Large intestine (tissue), 3 donors: ENCODE data around the gene HPSE. TPM values are rescaled to one million over a fixed set of nuclear protein-coding genes. Genes with fewer than 3 reads are reported as not detected.
"Not testable (repeated sequence)": the region's sequence is repeated elsewhere in the genome, so short reads cannot be mapped to it uniquely, and the experiment has no call there.

ENCODE experiments used
- DNase-seq, 2 donors: peaks; one replicate each; pipeline versions ENCODE4 v3.0.0 to v3.0.0-alpha.2; 2013
- H3K27ac ChIP-seq: one replicate; pipeline ENCODE4 v1.5.1; 2013; ENCODE audit warnings: low read length
- H3K27me3 ChIP-seq: 2 replicates; pipeline ENCODE4 v1.6.1; 2013; ENCODE audit warnings: low read length; ENCODE audit not compliant: control insufficient read depth, insufficient read depth
- H3K36me3 ChIP-seq: 2 replicates; pipeline ENCODE4 v1.6.1; 2013; ENCODE audit warnings: low read length; ENCODE audit not compliant: control insufficient read depth, insufficient read depth
- H3K4me1 ChIP-seq: one replicate; pipeline ENCODE4 v1.6.1; 2013; ENCODE audit warnings: low read length; ENCODE audit not compliant: control insufficient read depth, insufficient read depth
- H3K4me3 ChIP-seq: one replicate; pipeline ENCODE4 v1.5.1; 2013; ENCODE audit warnings: low read length
- H3K9me3 ChIP-seq: one replicate; pipeline ENCODE4 v1.6.1; 2013; ENCODE audit warnings: mild to moderate bottlenecking, low read depth, low read length, moderate library complexity; ENCODE audit not compliant: control insufficient read depth
- WGBS: methylation state at CpG from one replicate; pipeline ENCODE4 v1.1.5; 2013; ENCODE audit warnings: low lambda C conversion rate; ENCODE audit not compliant: insufficient coverage; 5-methylcytosine and 5-hydroxymethylcytosine counted together
- polyA plus RNA-seq: library from polyadenylated mRNA; unstranded; fragments of 120-200 nt; gene quantifications from one replicate; pipeline ENCODE4 v1.2.1, GENCODE V29; 2013

Gene HPSE
- polyA plus RNA-seq, 1 donor = 2.3 TPM

DNA sequence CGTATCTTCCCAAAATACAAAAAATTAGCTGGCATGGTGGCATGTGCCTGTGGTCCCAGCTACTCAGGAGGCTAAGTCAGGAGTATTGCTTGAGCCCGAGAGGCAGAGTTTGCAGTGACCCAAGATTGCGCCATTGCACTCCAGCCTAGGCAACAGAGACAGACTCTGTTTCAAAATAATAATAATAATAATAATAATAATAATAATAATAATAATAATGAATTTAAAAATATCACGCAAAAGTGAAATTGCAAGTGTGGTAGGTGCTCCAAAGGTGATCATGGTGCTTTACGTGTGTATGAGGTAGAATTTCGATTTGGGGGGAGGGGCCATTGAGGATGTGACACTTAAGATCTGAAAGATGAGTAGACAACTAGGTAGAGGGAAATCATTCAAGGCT, 4.9 kb upstream of the HPSE start:
- Histone ChIP-seq H3K27ac (no peak overlapping the region), H3K27me3 (peaks cover 14% of the 10 kb centered on the region), H3K4me1 (peaks cover 5% of the 10 kb centered on the region), H3K36me3 (no peaks in the 10 kb centered on the region), H3K4me3 (no peak overlapping the region), H3K9me3 (peaks cover 10% of the 10 kb centered on the region)
- DNase-seq = no peak
- WGBS = 67% methylated on average over 3 of the region's 6 CpGs

DNA sequence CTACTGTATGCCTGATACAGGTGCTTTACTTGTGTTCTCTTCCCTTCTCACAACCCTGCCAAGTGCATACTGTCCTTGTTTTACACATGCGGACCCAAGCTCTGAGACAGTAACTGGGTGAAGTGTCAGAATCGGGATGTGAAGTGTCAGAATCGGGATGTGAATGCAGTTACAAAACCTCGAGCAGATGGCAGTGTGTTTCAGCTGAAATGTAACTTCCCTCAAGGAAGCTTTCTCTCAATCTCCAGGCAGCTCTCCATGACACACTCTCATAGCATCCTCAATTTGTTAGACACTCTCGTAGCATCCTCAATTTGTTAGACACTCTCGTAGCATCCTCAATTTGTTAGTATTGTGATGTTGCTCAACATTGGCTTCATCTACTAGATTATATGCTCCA, 1.1 kb upstream of the HPSE start:
- Histone ChIP-seq H3K4me1 (peaks cover 9% of the 10 kb centered on the region), H3K27ac (no peak overlapping the region), H3K27me3 (peaks cover 22% of the 10 kb centered on the region), H3K4me3 (no peak overlapping the region), H3K36me3 (no peaks in the 10 kb centered on the region), H3K9me3 (peaks cover 10% of the 10 kb centered on the region)
- no peak for DNase-seq
- no CpG with 5 or more reads among the region's 6 CpGs for whole genome bisulfite sequencing

DNA sequence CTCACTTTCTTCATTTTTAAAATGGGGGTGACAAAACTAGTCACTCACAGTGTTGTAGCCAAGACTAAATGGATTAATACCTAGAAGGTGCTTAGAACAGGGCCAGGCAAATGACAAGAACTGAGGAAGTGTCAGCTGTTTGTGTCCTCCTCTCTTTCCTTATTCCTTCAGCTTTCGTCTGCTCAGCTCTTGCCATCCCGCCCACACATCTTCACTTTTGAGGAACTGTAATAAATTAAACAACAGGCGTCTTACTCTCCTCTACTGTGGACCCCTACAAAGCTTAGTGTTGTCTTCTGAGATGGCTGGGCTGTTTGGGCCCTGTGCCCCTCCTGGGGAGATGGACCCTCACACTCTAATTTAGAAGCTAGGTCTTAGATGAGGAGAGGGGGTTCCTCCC, 2.7 kb downstream of the HPSE start:
- WGBS = no CpG with 5 or more reads among the region's 3 CpGs
- Histone ChIP-seq H3K27ac (no peak overlapping the region), H3K27me3 (peaks cover 20% of the 10 kb centered on the region), H3K4me1 (peaks cover 9% of the 10 kb centered on the region), H3K9me3 (no peaks in the 10 kb centered on the region), H3K36me3 (no peaks in the 10 kb centered on the region), H3K4me3 (no peak overlapping the region)
- no peak for DNase-seq

GRCh38 chr4:83329521-83330110, 5.0 kb downstream of the HPSE start:
- Histone ChIP-seq H3K27ac (no peak overlapping the region), H3K4me1 (peaks cover 4% of the 10 kb centered on the region), H3K36me3 (no peaks in the 10 kb centered on the region), H3K9me3 (no peaks in the 10 kb centered on the region), H3K27me3 (peaks cover 9% of the 10 kb centered on the region), H3K4me3 (no peak overlapping the region)
- WGBS = 60% methylated on average over 1 of the region's 5 CpGs
- DNase-seq = no peak

DNA sequence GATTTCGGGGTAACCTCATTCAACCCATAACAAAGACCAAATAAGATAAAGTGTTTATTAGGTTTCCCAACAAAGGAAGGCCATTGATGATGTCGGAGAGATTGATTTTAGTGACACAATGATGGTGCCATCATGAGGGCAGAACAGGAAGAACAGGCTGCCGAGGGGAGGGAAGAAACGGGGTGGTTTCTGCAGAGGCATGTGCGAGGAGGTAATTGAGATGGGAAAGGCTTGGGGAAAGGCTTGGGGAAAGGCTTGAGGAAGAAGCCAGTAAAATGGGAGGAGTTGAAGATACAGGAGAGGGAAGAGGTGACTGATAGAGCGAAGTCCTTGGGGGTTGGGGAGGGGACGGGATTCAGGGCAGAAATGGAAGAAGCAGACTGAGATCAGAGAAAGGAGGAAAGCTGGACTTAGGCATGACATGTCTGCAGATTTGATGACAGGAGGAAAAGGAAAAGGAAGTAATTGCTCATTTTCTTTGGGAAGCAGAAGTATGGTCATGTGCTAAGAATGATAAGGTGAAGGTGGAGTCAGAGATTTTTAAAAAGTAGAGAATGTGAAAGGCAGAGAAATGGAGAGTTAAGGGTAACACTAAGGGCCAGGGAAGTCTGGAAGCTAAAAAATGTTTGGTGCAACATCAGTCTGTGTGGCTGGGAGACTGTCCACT, 6.0 kb downstream of the HPSE start:
- Histone ChIP-seq H3K36me3 (no peaks in the 10 kb centered on the region), H3K27me3 (no peaks in the 10 kb centered on the region), H3K27ac (no peak overlapping the region), H3K4me1 (no peaks in the 10 kb centered on the region), H3K9me3 (no peaks in the 10 kb centered on the region), H3K4me3 (no peak overlapping the region)
- WGBS = 23% methylated on average over 5 of the region's 7 CpGs
- peak in 1 of 2 donors; percentile 37 for DNase-seq

DNA sequence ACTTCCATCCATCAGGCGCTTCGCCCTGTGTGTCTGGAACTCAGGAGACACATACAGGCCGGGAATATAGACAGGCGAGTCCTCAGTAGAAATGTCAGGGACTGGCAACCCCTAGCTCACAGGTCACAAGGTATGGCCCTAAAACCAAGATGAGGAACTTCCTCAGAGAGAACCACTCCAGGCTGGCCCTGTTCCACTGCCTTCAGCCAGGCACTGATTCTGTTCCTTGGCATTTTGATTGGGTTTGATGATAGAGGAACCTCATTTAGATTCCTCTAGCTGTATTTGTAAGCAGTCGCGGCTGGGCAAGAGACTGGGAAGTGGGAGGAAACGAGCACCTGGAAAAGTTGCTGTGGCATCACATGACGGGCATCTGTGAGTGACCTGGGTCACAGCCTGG, 8.1 kb downstream of the HPSE start:
- Histone ChIP-seq H3K27me3 (no peaks in the 10 kb centered on the region), H3K4me1 (peaks cover 8% of the 10 kb centered on the region), H3K36me3 (no peaks in the 10 kb centered on the region), H3K4me3 (no peak overlapping the region), H3K9me3 (no peaks in the 10 kb centered on the region), H3K27ac (no peak overlapping the region)
- no peak for DNase-seq
- 100% methylated on average over 1 of the region's 8 CpGs for WGBS

- H3K27me3 ChIP-seq, H3K4me1 ChIP-seq, H3K36me3 ChIP-seq, H3K4me3 ChIP-seq, H3K9me3 ChIP-seq, DNase-seq, H3K27ac ChIP-seq: not testable (repeated sequence)
- WGBS = no CpG with 5 or more reads among the region's 4 CpGs
These were observed 9.3 kb downstream of the HPSE start for GRCh38 chr4:83325306-83325705.

- Histone ChIP-seq H3K27ac (peak overlapping the region; percentile 14), H3K27me3 (no peaks in the 10 kb centered on the region), H3K36me3 (no peaks in the 10 kb centered on the region), H3K9me3 (no peaks in the 10 kb centered on the region), H3K4me1 (peaks cover 9% of the 10 kb centered on the region), H3K4me3 (no peak overlapping the region)
- 80% methylated on average over 1 of the region's 3 CpGs for WGBS
- peak; percentile 27 to 71 for DNase-seq
These were observed 11.5 kb downstream of the HPSE start for GRCh38 chr4:83323136-83323535.

DNA sequence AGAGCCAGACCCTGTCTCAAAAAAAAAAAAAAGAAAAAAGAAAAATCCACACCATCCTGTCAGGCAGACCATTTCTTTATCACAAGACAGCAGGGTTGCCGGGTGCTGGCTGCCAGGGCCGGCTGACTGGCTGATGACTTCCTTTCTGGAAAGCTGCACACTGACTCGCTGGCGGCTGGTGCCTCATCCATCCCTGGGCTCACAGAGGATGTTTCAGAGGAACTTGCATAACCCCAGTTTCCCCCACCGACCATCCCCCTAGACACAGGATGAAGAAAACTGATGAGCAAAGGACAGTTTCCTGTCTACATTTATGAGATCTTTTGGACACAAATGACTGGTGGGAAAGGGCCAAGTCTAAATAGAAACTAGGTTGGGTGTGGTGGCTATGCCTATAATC, 14.1 kb downstream of the HPSE start:
- Histone ChIP-seq H3K27me3 (no peaks in the 10 kb centered on the region), H3K36me3 (no peaks in the 10 kb centered on the region), H3K4me1 (peaks cover 9% of the 10 kb centered on the region), H3K4me3 (no peak overlapping the region), H3K27ac (no peak overlapping the region), H3K9me3 (no peaks in the 10 kb centered on the region)
- no CpG with 5 or more reads among the region's 5 CpGs for WGBS
- no peak for DNase-seq

GRCh38 chr4:83318666-83319065, 16.0 kb downstream of the HPSE start:
- no peak overlapping the region for H3K4me3 ChIP-seq
- 90% methylated on average over 2 of the region's 3 CpGs for WGBS
- peaks cover 12% of the 10 kb centered on the region for H3K4me1 ChIP-seq
- DNase-seq = no peak
- H3K36me3 ChIP-seq = no peaks in the 10 kb centered on the region
- no peaks in the 10 kb centered on the region for H3K9me3 ChIP-seq
- no peak overlapping the region for H3K27ac ChIP-seq
- no peaks in the 10 kb centered on the region for H3K27me3 ChIP-seq

DNA sequence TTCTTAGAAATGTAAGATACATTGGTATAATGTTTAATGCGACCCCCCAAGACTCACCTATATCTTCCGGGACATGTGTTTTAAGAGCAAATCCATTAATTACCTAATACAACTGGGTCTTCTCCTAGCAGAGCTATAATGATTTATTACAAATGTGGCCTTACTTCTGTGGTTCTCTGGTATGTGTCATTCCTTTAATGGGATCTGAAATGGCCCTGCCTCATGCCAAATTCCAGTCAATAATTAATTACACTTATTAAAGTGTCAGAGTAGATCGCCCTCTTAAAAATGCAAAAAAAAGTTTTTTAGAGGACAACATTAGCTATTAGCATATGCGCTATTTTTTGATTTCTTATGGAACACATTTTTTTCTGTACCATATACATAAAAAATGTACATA, 17.0 kb downstream of the HPSE start:
- 100% methylated on average over 1 of the region's 4 CpGs for WGBS
- no peaks in the 10 kb centered on the region for H3K36me3 ChIP-seq
- H3K9me3 ChIP-seq = no peaks in the 10 kb centered on the region
- no peak overlapping the region for H3K4me3 ChIP-seq
- H3K4me1 ChIP-seq = peaks cover 8% of the 10 kb centered on the region
- no peak for DNase-seq
- no peak overlapping the region for H3K27ac ChIP-seq
- no peaks in the 10 kb centered on the region for H3K27me3 ChIP-seq
